Transverse colon (tissue), 4 donors: ENCODE data around the gene AGPAT1. TPM values are rescaled to one million over a fixed set of nuclear protein-coding genes. Genes with fewer than 3 reads are reported as not detected.
"Not testable (repeated sequence)": the region's sequence is repeated elsewhere in the genome, so short reads cannot be mapped to it uniquely, and the experiment has no call there.

Experiments used
- DNase-seq: peaks from one replicate; pipeline ENCODE4 v3.0.0-alpha.2; 2019
- H3K27ac ChIP-seq, 4 donors: fragments of 200-600 bp; sonication (generic); 2 replicates each; pipeline ENCODE4 v1.5.1; 2016 to 2018; ENCODE audit warnings: inconsistent platforms in 4 of 4
- H3K27me3 ChIP-seq: fragments of 200-600 bp; sonication (generic); 2 replicates; pipeline ENCODE4 v1.5.1; 2017; ENCODE audit warnings: inconsistent platforms
- H3K36me3 ChIP-seq, 4 donors: fragments of 200-600 bp; sonication (generic); 2 replicates each; pipeline ENCODE4 v1.5.1; 2017 to 2019; ENCODE audit warnings: inconsistent platforms in 4 of 4
- H3K4me1 ChIP-seq, 4 donors: fragments of 200-600 bp; sonication (generic); 2 replicates each; pipeline ENCODE4 v1.5.1; 2017 to 2020; ENCODE audit warnings: inconsistent platforms in 4 of 4
- H3K4me3 ChIP-seq, 4 donors: fragments of 200-600 bp; sonication (generic); 1 replicate in 1 of 4; 2 replicates in 3 of 4; pipeline versions ENCODE4 v1.5.1 to v1.6.1; 2017 to 2019; ENCODE audit warnings: inconsistent platforms in 4 of 4
- H3K9me3 ChIP-seq, 2 donors: fragments of 200-600 bp; sonication (generic); 2 replicates each; pipeline ENCODE4 v1.5.1; 2017 to 2019; ENCODE audit warnings: inconsistent platforms in 2 of 2
- CTCF ChIP-seq, 5 experiments: fragments of 200-600 bp in 3 of 5; fragments of 450-650 bp in 2 of 5; sonication (generic) in 3 of 5; IDR thresholded peaks; 1 replicate in 2 of 5; 2 replicates in 3 of 5; pipeline ENCODE4 v1.5.1; 2016 to 2017; ENCODE audit warnings: antibody characterized with exemption in 5 of 5, inconsistent platforms in 3 of 5, mild to moderate bottlenecking in 2 of 5, moderate library complexity in 1 of 5
- EP300 ChIP-seq: sonication (generic); formaldehyde crosslinking; IDR thresholded peaks from one replicate; pipeline ENCODE4 v1.6.1; 2017; ENCODE audit warnings: antibody characterized with exemption, low read depth
- POLR2A ChIP-seq: fragments of 450-650 bp; IDR thresholded peaks from one replicate; pipeline ENCODE4 v1.6.1; 2016; ENCODE audit warnings: antibody characterized with exemption, mild to moderate bottlenecking, moderate library complexity
- POLR2AphosphoS5 ChIP-seq, 3 donors: sonication (generic); formaldehyde crosslinking; IDR thresholded peaks; one replicate each; pipeline ENCODE4 v1.6.1; 2016; ENCODE audit warnings: antibody characterized with exemption in 3 of 3
- WGBS, 2 donors: methylation state at CpG; one replicate each; pipeline ENCODE4 v1.1.5; 2018; ENCODE audit warnings: low coverage in 1 of 2; 5-methylcytosine and 5-hydroxymethylcytosine counted together
- in situ Hi-C, 4 donors: fragments of 200-750 bp; cut with MboI; loops; one replicate each; pipeline versions ENCODE4 v1.15.0 to v1.15.1; 2017; ENCODE audit warnings: low sequenced_read_pairs in 3 of 4, low pct_ligation_motif_present in 1 of 4, low pct_unique_long_range_greater_than_20kb in 1 of 4
- intact Hi-C: fragments of 100-400 bp; cut with DNase I; formaldehyde crosslinking; loops from one replicate; pipeline ENCODE4 v1.15.1; 2023; ENCODE audit warnings: low total_unique reads
- total RNA-seq, 4 donors: library from RNA; depleted of rRNA; stranded (reverse); fragments of >200 nt; gene quantifications; one replicate each; pipeline ENCODE4 v1.1.0, GENCODE V29; 2016

The AGPAT1 gene
- total RNA-seq, 4 donors from 2014 or later, result 17.9 to 67.2 (median 50.1) TPM

GRCh38 chr6:32194825-32195651, 19.2 kb upstream of the AGPAT1 start:
- intact Hi-C loops (no loop called here), in situ Hi-C loops (no loop called here)
- DNase-seq, result peak; percentile 44
- TF ChIP-seq EP300 (no peak), CTCF (IDR thresholded peaks at IDR 0.05) (peak; percentile 45 to 83 (median 54)), POLR2AphosphoS5 (IDR thresholded peaks at IDR 0.05) (peak; percentile 75 to 93 (median 83)), POLR2A (no peak)
- no peaks in the 10 kb centered on the region for H3K27me3 ChIP-seq
- H3K36me3 ChIP-seq, result no peaks in the 10 kb centered on the region
- peak overlapping the region in 3 of 4 donors; percentile 24 to 53 (median 27) for H3K4me3 ChIP-seq
- H3K27ac ChIP-seq, result peak overlapping the region; percentile 89 to 100 (median 98)
- peaks cover 10 to 45% (median 31%) of the 10 kb centered on the region in 4 donors for H3K4me1 ChIP-seq
- WGBS, 2 donors, result 15 to 18% methylated on average over 4 to 14 of the region's 15 CpGs
- no peaks in the 10 kb centered on the region for H3K9me3 ChIP-seq

GRCh38 chr6:32194388-32194787, 18.5 kb upstream of the AGPAT1 start:
- H3K36me3 ChIP-seq, result no peaks in the 10 kb centered on the region
- TF ChIP-seq POLR2A (no peak), POLR2AphosphoS5 (IDR thresholded peaks at IDR 0.05) (no peak), CTCF (IDR thresholded peaks at IDR 0.05) (no peak), EP300 (no peak)
- DNase-seq, result no peak
- H3K27me3 ChIP-seq, result no peaks in the 10 kb centered on the region
- WGBS, 2 donors, result 89% methylated on average over 4 of the region's 4 CpGs; no CpG with 5 or more reads in 1 of the 2 donors
- no peak overlapping the region for H3K4me3 ChIP-seq
- in situ Hi-C loops, result no loop called here
- H3K27ac ChIP-seq, result peak overlapping the region; percentile 89 to 100 (median 98)
- intact Hi-C loops, result no loop called here
- H3K9me3 ChIP-seq, result no peaks in the 10 kb centered on the region
- H3K4me1 ChIP-seq, result peaks cover 10 to 45% (median 32%) of the 10 kb centered on the region in 4 donors

GRCh38 chr6:32193096-32193495, 17.2 kb upstream of the AGPAT1 start:
- H3K36me3 ChIP-seq, DNase-seq, in situ Hi-C loops, intact Hi-C loops, H3K9me3 ChIP-seq, H3K27me3 ChIP-seq: not testable (repeated sequence)
- 79% methylated on average over 13 of the region's 13 CpGs; no CpG with 5 or more reads in 1 of the 2 donors for WGBS, 2 donors
- H3K27ac ChIP-seq, result peak overlapping the region; percentile 92 to 98 (median 98)
- H3K4me3 ChIP-seq, result peak overlapping the region in 2 of 4 donors; percentile 30 to 95
- H3K4me1 ChIP-seq, result peaks cover 19 to 58% (median 44%) of the 10 kb centered on the region in 4 donors

GRCh38 chr6:32192608-32193039, 16.7 kb upstream of the AGPAT1 start, which contains the start of gene GPSM3:
TSS of gene GPSM3 (minus strand) at chr6:32192643. CDS start at chr6:32192513, 130 bp downstream.
- Histone ChIP-seq H3K9me3 (no peaks in the 10 kb centered on the region), H3K27me3 (no peaks in the 10 kb centered on the region), H3K4me1 (peaks cover 21 to 62% (median 46%) of the 10 kb centered on the region in 4 donors), H3K27ac (peak within 1 kb of the TSS; percentile 92 to 98 (median 98)), H3K4me3 (peak within 1 kb of the TSS; percentile 5 to 95 (median 21)), H3K36me3 (no peaks in the 10 kb centered on the region)
- DNase-seq, result peak; percentile 78
- intact Hi-C loops (no loop called here), in situ Hi-C loops (no loop called here)
- 21% methylated on average over 5 of the region's 5 CpGs; no CpG with 5 or more reads in 1 of the 2 donors for WGBS, 2 donors
- TF ChIP-seq EP300 (no peak), POLR2A (peak; percentile 10), POLR2AphosphoS5 (IDR thresholded peaks at IDR 0.05) (peak in 1 of 3 donors; percentile 40)
